NCI-H82 treated with DMSO at 0.1 percent for 48 hours (cell line): ENCODE results near the gene APMAP.

ENCODE experiments used
- DNase-seq: peaks from one replicate; lab custom pipeline; 2025; ENCODE audit not compliant: unreplicated experiment; lab: John Stamatoyannopoulos, UW

APMAP gene

DNA sequence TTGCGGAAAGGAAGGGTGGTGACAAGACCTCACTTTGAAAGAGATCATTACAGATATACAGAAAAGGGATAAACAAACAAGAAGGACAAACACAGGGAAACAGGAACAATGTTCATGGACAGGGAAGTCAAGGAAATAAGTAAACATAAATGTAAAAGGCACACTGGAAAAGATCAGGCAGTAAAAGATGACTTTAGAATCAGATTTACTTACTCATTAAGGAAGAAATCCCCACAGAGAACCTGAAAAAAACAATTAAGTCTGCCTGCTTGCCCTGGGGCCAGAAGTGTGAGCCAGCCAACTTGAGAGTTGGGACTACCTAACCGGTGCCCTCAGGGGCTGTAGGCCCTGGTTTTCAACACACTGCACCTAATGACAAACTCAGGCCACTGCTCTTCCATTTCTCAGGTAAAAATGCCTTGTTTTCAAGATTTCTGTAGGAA is 1.7 kb downstream of the APMAP start:
- DNase-seq, result no peak

DNA sequence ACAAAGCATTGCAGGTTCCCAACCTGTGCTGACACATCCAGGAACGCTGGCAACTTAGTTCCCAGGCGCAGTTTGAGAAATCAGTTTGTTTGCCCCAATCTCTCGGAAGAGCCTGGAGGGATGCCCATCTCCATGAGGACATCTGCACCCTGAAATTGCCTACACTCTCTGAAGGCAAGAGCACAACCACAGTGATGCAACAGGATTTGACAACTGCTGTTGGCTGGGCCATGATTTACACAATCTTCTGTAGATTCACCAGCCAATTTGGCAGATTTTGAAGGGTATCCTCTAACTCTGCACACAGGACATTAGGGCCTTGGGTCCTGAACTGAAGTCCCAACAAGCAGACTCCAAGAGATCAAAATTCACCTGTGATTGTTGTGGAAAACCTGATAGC is 3.4 kb downstream of the APMAP start:
- DNase-seq, result no peak

DNA sequence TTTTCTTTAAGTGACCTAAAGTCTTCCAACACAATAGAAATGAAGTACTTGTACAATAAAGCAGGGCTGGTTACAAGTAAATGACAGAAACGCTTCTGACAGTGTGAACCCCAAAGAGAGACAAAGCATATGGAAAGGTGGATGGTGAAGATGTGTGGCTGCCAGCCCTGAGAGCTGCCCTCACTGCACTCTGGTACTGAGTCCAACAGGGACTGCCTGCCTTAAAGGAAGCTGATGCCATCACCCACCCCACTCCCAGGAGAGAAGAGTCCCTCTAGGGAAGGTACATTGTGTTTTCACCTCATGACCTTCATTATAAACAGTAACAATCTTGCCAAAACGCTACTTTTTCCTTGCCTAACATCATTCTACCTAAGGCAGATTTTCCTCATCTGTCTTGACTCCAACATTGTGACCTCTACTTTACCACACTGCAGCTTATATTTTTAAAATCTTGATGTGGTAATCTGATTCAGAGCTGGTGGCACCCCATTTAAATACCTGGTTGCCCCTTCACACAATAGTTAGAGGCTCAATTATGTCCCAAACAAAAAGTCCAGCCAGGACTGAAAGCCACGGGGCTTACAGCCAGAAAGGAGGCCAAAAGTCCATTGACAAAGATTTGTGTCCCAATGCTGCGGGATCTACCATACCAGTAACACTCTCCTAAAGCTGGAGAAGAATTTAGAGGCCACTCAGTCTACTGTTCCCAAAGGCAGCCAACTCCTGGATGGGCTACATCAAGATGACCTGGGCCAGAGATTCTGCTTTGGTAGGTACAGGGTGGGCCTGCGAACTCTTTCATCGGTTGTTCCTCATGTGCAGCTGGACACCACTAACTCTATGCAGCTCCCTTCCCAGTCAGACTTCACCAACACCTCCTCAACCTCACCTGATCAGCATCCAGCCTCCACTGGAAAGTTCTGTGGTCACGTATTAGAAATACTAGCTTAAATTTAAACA is 4.4 kb downstream of the APMAP start:
- no peak for DNase-seq

DNA sequence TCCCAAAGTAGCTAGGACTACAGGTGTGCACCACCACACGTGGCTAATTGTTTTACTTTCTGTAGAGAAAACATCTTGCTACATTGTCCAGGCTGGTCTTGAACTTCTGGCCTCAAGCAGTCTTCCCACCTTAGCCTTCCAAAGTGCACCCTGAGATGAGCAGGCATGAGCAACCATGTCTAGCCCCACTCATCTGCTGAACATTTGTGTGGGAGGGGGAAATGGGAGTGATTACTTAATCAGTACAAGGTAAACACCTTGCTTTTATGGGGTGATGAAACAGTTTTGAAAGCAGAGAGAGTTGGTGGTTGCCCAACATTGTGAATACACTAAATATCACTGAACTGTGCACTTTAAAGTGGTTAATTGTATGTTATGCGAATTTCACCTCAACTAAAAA is 5.3 kb downstream of the APMAP start:
- DNase-seq, result no peak

DNA sequence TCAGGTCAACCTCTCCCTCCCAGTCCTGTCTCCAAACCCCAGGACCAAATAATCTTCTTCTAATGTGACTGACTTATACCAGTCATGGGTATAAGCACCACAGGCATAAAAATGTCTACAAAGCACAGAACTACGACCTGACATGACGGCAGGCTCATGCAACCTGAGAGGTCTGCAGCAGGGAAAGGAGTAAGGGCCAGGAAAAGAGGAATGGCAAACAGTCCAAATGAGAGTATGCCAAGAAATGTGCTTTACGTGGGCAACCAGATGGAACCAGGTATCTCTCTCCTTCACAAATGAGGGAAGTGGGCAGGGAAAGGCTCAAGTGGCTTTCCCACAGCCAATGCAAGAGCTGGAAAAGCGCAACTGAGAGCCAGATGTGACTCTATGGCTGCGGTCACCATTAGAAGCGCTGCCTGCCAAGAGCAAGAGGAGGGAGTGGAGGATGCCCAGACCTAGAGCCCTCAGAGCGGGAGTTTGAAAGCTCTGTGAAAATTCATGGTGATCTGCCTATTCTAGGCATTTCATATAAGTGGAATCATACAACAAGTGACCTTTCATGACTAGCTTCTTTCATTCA is 6.0 kb downstream of the APMAP start:
- no peak for DNase-seq

DNA sequence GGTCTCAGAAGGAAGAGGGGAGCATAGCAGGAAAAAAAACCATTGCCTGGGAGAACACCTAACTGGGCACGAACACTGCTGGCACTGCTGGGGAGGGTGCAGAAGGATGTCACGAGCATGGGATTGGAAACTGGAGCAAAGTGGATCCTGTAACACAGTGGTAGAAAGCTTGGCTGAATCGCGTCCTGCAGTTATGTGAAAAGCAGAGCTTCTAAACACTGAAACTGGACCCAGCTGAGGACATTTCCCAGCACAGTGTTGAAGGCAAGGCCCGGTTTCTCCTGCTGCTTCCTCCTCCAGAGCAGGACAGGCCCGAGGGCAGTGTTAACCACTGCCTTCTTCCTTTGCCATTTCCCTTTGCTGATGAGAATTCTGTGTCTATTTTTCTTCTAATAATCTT is 6.7 kb downstream of the APMAP start:
- DNase-seq, result no peak

DNA sequence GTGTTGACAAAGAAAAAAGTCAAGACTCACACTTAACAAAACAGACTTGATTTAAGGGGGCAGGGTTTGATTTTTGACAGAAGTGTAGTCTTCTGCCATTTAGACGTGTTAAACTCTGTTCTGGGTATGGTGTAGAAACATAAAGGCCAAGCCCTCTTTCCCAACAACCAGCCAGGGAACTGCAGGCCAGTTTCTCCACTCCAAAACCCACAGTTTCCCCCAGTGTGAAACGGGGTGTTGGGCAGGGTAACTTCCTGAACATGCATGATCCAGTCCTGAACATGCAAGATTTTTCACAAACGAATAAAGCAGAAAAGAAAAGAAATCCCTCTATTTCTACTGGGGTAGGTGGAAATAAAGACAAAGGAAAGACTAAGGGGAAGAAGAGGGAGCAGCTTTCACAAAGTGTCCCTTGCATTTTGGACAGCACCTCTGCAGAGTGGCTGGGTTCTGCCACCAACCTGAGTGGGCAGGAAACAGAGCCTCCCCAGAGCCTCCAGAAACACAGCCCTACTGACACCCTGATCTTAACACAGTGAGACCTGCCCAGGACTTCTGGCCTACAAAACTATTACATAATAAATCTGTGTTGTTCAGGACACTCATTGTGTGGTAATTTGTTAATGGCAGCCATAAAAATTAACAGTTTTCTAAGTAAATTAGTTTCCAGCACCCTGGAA is 7.5 kb downstream of the APMAP start:
- DNase-seq, result no peak

DNA sequence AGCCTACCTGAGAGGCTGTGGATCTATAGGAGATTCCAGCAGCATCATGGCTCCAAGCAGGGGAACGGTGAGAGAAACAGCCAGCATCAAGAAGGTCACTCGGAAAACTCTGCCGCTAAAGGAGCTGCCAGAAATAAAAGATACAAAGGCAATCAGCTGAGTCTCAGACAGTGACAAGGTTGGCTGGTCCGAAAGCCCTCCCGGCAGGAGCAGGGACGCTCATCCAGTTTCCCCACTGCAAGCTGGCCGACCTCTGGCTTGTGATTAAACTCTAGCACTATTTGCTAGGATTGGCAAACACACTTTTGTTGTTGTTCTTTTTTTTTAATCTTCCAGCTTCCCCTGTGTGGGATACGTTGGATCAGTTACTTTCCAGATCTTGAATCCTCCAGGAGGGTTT is 8.7 kb downstream of the APMAP start:
- DNase-seq, result no peak

DNA sequence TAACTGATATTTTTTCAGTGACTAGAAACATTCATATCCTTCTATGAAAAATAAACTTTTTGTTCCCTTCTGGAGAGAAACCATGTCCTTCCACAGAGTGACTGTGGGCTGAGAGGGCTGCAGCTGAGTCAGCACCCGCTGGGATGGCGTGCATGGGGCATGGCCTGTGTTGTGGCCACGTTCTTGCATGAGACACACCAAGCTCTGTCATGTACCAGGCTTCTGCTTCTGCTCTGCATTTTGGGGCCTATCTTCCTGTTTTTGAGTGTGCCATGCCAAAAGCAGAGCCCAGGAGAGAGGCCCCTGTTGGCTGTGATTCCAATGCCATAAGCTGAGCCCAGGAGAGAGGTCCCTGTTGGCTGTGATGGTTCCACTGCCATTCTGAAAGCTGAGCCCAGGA is 10.8 kb downstream of the APMAP start:
- no peak for DNase-seq

DNA sequence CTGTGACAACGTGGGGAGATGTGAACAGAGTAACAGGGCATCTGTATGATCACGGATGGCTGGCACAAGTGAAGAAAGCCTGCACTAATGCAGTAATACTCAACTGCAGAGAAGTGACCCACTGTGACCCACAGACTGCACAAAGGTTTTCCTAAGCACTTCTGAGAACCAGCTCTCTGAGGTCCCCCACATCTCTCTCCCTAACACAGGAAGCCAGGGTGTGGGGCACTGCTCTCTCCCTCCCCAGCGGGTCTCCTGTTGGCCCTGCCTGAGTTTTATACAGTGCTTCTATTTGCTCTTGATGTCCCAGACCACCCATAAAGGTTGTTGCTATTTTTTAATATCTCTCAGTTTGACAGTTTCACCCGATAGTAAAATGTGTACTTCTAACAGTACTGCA is 11.3 kb downstream of the APMAP start:
- no peak for DNase-seq

DNA sequence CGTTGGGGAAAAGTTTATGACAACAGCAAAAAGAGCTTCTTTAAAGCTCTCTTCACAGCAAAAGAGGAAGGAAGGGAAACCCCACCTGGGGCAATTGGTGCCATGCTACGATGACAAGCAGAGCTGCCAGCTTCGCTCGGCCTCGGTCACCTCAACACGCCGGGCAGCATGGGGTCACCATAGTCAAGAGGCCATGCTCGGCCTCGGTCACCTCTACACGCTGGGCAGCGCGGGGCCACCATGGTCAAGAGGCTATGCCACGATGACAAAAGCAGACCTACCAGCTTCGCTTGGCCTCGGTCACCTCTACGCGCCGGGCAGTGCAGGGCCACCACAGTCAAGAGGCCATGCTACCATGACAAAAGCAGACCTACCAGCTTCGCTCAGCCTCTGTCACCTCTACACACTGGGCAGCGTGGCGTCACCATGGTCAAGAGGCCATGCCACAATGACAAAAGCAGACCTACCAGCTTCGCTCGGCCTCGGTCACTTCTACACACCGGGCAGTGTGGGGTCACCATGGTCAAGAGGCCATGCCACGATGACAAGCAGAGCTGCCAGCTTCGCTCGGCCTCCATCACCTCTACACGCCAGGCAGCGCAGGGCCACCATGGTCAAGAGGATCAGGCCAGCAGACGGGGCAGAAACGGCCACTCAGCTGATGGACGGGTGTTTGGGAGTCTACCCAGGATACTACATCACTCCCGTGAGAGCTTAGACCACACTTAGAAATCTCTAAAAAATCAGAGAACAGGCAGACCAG is 12.1 kb downstream of the APMAP start:
- DNase-seq, result no peak

DNA sequence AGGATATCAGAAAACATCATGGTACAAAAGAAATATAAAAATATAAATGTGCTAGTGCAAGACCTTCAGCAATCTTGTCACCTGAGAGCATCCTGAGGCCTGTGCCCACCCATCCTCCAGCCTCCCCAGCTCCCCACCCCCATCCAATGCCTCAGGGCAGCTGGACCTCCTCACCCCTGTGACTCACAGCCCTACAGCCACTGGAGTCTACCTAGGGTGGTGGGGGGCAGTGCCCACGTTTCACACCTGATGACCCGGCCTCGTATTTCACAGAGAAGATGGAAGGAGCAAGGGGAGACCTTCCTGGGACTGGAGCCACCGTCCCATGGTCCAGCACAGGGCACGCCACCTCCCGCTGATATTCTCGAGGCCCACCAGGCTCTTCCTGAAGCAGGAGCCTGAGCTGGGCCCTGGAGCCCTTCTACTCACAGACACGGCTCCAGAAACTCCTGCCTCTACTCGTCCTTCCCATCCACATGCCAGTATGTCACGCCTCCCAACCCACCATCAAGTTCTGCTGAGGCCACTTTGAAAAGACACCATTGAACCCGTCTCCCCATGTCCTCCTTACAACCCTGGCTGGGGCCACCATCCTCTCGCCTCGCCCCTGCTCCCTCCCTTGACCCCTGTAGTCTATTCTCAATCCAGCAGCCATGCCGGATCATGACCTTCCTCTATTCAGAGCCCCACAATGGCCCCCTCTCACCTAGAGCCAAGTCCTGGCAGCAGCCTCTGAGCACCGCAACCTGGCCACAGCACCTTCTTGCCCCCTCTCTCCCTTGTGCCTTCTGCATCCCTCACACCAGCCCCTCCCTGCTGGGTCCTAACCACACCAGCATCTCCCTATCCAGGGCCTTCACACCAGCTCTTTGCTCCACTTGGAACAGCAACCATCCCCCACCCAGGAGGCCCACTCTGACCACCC is 13.3 kb downstream of the APMAP start:
- no peak for DNase-seq

DNA sequence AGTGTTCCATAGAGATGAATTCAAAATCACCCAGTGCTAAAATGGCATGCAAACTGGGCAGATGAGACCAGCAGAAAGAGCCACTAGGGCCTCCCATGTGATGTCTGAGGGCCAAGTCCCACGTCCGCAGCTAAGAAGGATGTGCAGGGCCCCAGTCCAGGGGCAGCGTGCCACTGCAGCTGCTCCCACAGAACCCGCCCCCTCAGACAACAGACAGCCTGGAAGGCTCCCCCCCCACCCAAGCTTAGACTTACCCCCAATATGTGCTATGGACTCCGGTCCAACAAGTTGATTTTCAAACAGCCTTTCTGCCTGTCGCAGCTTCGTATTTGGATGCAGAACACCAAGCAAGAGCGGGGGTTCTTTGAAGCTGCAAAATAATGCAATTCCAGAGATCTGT is 14.0 kb downstream of the APMAP start:
- DNase-seq, result no peak

DNA sequence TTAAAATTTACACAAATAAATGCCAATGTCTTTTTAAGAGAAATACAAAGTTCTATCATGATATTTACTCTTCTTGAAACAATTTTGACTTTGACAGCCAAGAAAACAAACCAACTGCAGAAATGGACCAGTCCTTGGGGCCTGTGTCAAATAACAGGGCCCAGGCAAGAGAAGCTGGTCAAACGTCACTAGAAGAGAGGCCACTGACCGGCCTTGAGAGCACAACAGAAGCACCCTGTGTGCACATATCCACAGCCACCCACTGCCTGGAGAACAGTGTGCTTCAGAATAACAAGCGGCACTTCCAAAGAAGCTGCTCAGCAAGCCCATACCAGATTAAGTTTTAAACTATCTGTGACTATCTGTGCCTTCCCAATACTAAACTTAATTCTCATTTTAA is 14.8 kb downstream of the APMAP start:
- no peak for DNase-seq

DNA sequence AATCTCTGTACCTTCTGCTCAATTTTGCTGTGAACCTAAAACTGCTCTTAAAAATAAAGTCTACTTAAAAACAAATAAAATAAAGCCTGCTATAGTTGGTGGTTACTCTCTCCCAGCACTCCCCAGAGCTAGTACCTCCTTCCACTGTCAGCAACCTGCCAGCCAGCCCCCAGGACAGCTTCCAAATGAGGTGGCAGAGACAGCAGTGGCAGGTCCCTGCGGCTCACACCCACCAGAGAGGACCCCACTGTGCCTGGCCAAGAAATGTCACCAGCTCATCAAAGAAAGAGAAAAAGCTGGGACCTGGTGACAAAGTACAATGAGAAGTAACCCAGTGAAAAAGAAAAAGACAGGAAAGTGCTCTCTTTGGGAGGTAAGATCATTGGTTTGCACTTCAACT is 15.2 kb downstream of the APMAP start:
- DNase-seq, result no peak

DNA sequence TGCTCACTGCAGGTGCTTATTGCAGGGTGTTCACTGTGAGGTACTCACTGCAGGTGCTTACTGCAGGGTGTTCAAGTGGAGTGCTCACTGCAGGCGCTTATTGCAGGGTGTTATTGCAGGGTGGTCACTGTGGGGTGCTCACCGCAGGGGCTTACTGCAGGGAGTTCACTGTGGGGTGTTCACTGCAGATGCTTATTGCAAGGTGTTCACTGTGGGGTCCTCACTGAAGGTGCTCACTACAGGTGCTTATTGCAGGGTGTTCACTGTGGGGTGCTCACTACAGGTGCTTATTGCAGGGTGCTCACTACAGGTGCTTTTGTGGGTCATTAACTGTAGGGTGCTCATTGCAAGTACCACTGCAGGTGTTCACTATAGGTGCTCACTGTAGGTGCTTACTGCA is 20.2 kb downstream of the APMAP start:
- DNase-seq, result no peak

DNA sequence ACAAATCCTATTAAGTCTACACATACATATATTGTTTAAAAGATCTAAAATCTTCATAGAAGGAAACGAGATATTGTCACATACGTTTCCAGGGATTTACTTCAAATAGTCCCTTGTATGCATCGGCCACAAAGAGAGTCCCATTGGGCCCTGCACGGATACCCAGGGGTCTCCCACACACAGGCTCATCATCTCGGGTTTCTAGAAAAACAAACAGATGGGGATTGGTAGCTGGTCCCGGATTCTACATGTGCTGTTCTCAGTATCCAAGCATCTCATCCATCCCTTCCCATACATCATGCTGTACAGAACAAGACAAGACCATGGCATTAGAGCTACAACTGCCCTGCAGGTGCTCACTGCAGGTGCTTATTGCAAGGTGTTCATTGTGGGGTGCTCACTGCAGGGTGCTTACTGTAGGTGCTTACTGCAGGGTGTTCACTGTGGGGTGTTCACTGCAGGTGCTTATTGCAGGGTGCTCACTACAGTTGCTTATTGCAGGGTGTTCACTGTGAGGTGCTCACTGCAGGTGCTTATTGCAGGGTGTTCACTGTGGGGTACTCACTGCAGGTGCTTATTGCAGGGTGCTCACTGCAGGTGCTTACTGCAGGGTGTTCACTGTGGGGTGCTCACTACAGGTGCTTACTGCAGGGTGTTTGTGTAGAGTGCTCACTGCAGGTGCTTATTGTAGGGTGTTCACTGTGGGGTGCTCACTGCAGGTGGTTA is 21.0 kb downstream of the APMAP start:
- no peak for DNase-seq

DNA sequence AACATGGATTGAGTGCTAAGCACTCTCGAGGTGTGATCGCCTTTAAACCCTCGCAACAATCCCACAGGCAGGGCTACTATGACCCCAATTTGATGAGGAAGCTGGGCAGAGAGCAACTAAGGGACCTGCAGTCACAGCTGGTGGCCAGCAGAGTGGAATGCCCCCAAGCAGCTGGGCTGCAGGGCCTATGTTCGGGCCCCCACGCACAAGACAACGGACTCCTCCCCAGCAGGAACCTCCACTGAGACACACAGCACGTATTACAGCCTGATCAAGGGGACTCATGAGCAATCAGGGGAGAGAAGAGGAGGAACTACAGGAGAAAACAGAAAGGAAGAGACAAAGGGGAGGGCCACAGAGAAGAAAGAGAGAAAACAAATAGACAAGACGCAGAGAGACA is 21.8 kb downstream of the APMAP start:
- no peak for DNase-seq

DNA sequence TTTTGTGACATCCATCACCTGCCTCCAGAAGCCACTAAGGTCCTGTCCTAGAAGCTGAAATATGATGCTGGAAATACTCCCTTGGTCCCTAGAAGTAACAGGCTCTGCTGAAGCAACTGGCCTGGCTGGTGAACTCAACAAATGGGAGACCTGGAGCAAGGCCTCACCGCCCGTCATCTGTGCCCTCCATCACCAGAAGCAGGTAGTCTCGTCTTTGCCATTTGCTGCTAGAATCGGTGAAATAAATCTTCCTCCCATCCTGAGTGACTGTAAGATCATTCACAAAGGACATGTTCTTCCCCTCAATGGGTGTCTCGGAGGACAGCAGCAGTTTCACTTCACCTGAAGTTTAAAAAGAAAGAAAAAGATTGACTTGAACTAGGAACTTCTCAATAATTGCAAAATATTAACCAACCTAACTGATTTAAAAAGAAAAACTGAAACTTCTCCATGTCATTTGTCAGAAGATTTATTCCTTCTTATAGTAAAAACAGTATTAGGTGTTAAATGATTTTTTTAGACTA is 22.5 kb downstream of the APMAP start:
- DNase-seq, result no peak
